ENCODE measurements around the gene RFLNA.

- TF ChIP-seq POLR2A (IDR thresholded peaks at IDR 0.05; ENCODE audit: low read depth, low read length): no peak
- TF ChIP-seq POLR2AphosphoS5 (IDR thresholded peaks at IDR 0.05; ENCODE audit: low read depth, low read length): no peak
- no peak for TF ChIP-seq TAF1 (IDR thresholded peaks at IDR 0.05; ENCODE audit: borderline replicate concordance, low read depth, low read length)
These were observed 13.8 kb downstream of the RFLNA start for GRCh38 chr12:124308741-124309140.

Data from GM12892 (cell line).